Stimulated activated CD8-positive, alpha-beta memory T cell treated with anti-CD3 and anti-CD28 coated beads, Interleukin-2, amount 100 ng/mL, for 48 hours (primary cell): Measurements from ENCODE around the gene SDK1.
"Not testable (repeated sequence)": the region's sequence is repeated elsewhere in the genome, so short reads cannot be mapped to it uniquely, and the experiment has no call there.

Experiments used
- DNase-seq, 2 donors: peaks; one replicate each; pipeline ENCODE4 v3.0.0-alpha.2; 2020; ENCODE audit warnings: low read depth in 2 of 2

The SDK1 gene

DNA sequence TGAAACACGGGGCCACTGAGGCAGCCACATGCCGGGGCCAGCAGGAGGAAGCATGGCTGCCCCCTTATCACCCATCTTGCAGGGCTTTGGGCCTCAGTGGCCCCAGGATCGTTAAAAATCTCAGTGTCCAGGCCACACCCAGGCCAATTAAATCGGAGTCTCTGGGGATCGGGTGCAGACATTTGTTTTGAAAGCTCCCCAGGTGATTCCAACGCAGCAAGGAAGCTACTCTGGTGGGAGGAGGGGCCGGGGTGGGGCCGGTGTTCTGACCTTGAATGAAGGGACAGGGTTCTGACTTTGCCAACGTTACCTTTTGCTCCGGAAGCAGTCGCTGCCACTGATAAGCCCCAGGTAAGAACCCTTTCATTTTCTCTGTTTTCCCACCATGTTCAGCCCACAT lies 968.7 kb downstream of the SDK1 start:
- no peak for DNase-seq

DNA sequence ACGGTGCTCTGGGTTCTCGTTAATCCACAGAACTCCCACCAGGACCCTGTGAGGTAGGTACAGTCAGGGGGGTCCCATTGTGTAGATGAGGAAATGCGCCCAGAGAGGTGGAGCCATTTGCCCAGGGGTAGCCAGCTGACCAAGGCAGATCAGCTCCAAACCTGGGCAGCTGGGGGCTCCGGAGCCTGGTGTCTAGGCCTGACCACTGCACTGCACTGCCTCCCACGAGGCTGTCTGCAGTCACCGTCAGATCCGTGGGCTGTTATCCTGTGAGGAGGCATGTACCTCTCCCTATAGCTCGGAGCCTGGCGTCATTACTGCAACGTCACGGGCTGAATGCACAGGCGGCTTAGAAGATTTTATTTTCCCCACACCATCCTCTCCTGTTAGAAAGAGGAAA lies 969.2 kb downstream of the SDK1 start:
- no peak for DNase-seq

DNA sequence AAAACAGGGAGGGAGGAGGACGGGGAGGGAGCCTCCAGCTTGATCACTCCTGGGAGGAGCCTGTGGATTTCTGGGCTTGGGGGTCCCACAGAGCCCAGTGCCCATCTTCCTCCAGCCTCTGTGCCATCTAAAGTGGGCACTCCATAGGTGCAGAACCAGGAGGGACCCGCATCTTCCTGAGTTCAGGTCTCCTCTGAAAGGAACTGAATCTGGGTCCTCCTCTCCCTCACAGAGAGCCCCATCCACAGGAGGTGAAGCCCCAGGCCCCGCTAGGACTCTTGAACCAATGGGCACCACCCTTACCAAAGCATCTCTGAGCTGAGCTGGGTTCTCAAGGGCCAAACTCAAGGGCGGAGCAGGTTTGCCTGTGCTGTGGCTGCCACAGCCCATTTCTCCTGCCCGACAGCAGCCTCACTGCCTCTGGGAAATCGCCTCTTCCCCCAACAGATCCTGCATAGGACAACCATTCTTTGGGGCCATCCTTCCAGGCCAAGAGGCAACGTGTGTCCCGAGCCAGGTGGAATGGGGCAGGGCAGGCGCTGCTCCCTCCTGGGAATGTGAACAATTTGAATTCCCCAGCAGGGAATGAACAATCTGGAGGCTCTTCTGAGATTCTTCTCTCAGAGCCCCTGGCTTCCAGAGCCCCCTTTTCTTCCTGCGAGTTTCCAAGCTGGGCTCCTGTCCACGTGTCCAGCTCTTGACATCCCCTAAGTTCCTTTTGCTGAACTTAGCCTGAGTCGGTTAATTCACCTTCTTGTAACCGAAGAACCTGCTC lies 970.1 kb downstream of the SDK1 start:
- no peak for DNase-seq

DNA sequence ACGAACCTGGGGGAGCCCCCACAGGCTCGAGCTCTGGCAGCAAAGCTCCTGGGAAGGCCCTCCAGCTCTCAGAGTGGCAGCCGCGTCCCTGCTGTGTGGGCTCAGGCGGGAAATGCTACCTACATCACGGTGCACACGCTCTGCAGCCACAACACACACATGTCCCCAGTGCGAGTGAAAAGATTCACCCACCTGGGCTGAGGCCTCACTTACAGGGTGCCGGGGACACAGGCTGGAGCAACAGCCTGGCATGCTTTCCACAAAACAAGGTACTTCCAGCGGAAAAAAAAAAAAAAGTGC lies 970.6 kb downstream of the SDK1 start:
- no peak for DNase-seq

DNA sequence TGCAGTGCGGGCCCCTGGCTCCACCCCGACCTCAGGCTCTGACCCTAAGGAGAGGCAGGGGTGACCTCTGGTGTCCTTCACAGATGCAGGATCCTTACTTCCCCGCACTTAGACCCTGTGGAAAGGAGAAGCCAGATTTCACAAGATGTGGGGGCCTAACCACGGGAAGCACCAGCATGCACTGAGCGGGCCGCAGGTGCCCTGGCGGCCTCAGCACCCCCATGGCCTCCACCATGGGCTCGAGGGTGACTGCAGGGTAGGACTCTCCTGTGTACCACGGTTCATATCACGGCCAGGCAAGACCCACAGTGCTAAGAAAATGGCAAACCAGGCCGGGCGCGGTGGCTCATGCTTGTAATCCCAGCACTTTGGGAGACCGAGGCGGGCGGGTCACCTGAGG lies 971.1 kb downstream of the SDK1 start:
- no peak for DNase-seq

DNA sequence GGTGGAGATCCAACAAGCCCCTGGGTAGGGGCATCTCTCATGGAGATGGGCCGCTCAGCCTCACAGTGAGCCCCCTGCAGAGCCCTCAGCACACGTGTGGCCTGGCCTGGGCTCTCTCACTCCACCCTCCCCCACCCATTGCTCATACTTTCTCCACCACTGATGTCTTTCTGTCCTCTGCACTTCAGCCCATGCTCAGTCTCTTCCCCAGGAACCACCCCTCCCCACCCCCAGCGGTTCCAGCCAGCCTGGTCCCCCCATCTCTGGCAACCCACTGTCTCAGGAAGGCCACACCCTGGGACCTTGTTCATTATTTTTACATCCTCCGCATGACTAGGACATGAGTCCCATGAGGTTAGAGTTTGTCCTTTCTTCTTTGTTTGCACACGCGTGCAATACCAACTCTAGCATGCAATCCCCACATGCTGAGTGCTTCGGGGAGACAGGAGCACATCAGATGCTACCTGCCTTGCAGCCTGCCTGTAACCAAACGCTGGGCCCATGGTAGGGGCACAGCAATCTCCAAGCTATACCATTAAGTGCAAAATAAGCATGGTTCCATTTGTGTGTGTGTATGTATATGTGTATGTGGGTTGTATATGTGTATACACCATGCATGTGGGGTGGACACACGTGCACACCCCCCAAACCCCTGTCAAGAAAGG lies 972.6 kb downstream of the SDK1 start:
- no peak for DNase-seq

DNA sequence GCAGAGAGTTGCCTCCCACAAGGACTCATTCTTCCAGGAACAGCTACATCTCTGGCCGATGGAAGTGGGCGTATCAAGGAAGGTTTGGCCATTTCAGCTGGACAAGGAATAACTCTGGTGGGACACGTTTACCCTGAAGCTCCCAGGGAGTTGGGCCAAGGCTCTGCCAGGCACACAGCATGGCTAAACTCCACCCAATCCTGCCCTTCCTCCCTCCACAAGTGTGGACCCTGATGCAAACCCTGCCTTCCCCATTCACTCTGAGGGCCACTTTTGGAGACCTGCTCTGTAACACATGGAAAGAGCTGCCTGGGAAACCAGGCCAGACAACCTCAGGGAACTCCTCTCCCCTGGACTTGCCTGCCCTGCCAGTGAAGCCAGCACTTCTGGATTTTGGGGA lies 973.2 kb downstream of the SDK1 start:
- DNase-seq, result no peak

DNA sequence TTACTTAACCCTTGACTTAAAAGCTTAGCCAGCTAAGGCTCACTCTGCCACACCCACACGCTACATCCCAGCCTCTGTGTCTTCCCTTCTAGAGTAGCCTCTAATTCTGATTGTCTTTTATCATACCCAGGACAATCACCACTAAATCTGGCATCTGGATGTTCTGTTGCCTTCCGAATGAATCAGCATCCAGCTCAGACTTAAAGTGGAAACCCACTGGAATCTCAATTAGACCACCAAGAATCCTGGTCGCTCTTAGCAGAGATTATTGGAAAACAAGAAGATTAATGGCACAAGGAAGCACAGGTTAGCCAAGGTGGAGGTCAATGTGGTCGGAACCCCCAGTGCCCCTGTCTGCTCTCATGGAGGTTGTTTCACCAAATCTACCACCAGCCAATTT lies 976.9 kb downstream of the SDK1 start:
- DNase-seq, result no peak

DNA sequence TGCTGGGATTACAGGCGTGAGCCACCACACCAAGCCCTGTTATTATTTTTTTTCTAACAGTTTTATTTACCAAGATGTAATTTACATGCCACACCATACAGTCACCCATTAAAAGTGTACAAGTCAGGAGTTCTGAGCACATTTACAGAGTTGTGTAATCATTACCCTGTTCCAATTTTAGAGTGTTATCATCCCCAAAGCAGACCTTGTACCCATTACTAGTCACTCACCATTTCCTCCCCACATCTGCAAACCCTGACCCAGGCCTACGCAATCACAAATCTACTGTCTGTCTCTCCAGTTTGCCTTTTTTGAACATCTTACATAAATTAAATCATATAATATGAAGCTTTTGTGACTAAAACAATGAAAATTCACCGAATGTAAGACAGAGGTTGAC lies 978.2 kb downstream of the SDK1 start:
- no peak for DNase-seq

DNA sequence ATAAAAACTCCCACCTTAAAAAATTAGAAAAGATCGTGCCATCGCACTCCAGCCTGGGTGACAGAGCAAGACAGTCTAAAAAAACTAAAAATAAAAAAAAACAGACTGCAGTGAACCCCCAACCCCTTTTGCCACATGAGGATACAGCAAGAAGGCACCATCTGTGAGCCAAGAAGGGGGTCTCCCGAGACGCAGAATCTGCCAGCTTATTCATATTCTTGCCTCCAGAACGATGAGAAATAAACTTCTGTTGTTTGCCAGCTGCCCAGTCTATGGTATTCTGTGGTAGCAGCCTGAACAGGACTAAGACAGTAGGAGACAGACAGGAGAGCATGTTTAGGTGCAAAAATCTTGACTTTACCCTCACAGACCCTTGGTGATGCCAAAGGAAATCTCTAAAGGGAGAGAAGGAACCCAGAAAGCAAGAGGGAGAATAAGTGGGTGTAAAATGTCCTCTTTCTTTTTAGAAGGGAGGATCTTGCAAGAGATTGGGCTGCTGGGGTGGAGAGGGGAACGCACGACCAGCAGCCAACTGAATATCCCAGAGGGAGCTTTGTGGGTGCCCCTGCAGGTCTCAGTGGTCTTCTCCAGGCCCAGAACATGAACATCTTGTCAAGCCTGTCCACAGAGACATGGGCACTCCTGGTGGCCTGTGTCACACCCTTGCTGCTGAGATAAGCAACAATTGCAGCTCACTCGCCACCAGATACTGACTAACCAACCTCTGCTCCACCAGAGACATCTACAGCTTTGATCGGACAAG lies 980.4 kb downstream of the SDK1 start:
- no peak for DNase-seq

DNA sequence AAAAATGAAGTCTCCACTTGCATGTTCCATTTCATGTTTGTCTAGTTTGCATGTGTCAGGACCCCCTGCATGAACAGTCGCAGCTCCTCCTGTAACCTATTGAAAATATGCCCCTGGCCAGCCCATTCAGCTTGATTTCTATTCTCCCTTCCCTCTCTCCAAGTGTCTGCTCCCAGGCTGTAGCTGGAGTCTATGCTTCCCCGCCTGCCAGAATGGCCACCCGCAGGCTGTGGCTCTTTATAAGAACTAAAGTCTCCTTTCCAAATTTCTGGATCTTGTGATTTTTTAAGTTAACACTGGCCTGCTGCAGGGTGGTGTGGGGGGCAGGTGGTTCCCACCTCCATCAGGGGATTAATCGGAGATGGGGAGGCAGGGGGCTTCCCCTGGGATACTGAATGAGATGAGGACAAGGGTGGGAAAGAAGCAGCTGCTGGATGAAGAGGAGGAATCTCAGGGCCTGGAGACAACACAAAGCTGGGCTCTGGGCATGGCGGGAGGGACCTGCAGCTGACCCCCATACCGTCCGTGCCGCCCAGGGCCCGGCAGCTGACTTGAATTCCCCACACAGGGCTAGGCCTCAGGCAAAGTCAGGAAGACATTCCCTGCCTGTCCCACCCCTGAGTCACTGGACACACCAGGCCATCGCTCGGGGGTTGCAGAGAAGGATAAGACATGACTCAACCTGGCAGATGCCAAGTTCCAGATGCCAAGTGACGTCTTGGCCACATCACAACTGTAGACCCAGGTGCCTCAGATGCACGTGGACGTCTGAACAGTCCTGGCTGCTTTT lies 981.6 kb downstream of the SDK1 start:
- no peak for DNase-seq

DNA sequence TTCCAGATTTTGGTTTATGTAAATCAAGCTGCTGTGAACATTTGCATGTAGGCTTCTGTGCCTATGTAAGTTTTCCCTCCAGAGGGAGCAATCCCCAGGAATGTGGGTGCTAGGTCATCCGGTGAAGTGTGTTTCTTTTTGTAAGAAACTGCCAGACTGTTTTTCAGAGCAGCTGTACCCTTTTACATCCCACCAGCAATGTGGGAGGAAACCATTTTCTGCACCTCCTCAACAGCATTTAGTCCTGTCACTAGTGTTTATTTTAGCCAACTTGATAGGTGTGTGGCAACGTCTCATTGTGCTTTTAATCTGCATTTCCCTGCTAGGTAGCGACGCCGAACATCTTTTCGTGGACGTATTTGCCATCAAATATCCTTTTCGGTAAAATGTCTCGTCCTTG lies 985.3 kb downstream of the SDK1 start:
- DNase-seq, result no peak

DNA sequence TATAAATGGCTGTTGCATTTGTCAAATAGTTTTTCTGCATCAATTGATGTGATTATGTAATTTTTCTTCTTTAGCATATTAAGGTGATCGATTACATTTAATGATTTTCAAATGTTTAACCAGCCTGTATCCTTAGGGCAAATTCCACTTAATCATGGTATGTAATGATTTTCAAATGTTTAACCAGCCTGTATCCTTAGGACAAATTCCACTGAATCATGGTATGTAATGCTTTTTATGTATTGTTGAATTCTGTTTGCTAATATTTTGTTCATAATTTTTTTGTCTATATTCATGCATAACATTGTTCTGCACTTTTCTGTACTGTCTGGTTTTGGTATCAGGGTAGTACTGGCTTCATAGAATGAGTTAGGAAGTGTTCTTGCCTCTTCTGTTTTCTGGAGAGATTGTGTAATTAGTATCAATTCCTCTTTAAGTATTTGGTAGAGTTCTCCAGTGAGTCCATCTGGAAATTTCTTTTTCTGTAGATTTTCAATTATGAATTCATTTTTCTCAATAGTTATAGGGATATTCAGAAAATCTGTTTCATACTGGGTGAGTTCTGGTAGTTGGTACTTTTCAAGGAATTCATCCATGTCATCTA lies 987.8 kb downstream of the SDK1 start:
- no peak for DNase-seq

DNA sequence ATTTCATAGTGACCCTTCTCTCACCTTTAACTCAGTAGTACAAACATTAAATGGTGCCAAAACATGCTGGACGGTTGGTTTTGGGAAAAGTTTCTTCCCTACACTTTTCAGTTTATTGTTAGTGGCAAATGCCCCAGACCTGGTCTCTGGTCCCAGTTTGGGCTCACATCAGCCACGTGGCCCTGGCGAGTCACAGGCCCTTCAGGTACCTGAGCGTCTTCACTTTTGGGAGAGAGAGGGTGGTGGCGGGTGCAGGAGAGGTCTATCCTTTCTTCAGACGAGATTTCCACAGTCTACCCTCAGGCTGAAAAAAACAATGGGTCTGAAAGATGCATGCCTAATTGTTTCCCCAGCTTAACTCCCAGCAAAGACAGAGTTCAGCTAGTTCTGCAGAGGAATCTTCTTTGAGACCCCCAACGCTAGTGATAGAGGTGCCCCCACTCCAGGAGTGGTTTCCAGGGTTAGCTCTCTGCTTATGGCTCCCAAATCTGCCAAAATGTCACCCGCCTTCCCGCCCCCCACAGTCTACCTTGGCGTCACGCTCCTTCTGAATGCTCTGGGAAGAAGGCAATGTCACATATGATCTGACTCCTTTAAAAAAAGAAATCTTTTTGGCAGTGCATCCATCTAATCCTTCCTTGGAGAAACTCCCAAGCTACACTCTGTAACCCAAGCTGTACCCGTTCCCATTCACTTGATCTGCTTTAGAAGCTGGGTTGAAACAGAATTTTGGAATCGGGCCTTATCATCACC lies 996.3 kb downstream of the SDK1 start:
- no peak for DNase-seq

DNA sequence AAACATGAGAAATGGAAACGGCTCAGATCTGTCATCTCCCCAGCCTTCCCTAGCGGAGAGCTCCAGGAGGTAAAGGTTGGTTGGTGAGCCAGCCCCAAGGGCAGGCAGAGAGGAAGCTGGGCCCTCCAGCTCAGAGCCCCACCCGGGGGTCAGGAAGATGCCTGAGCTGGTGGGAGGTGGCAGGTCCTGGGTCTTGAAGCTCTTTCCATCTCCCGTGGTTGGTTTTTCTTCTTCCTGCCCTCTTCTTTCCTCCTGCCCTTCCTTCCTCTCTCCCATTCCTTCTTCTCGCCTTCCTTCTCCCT lies 996.8 kb downstream of the SDK1 start:
- no peak for DNase-seq

DNA sequence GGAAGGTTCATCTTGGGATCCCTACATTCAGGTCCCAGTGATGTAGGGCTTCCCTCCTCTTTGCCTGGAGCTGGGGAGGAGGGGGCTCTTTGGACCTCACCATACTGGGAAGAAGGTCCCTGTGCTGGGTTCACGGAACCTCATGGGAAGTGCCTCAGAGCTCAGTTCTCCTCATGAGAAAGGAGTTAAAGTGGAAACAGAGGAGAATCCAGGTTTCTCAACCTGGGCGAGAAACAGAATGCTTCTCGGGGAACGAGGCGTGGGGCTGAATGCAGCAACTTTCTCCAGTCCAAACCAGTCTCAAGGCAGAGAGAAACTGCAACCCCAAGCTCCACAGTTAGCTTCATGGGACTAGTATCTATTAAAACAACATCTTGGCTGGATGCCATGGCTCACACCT lies 998.4 kb downstream of the SDK1 start:
- no peak for DNase-seq

DNA sequence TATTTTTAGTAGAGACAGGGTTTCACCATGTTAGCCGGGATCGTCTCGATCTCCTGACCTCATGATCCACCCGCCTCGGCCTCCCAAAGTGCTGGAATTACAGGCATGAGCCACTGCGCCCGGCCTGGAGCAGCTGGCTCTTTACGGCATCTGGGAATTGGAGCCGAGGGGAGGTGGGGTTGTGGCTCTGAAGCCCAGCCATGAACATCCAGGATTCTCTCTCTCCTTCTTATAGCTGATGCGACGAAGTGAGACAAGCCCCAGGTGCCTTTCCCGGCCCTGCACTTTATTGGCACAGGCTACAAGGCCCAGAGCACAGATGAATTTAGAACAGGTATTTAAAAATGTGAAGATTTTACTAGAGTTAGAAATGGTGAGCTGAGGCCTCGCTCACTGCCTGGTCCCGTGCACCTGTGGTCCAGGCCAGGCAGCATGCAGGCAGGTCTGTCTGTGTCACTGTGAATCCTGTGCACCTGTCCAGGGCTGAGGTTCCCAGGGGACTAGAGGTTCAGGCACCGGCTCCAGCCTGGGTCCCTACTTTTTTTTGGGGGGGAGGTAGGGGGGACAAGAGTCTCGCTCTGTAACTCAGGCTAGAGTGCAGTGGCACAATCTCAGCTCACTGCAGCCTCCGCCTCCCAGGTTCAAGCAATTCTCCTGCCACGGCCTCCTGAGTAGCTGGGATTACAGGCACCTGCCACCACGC lies 1001.3 kb downstream of the SDK1 start:
- no peak for DNase-seq

DNA sequence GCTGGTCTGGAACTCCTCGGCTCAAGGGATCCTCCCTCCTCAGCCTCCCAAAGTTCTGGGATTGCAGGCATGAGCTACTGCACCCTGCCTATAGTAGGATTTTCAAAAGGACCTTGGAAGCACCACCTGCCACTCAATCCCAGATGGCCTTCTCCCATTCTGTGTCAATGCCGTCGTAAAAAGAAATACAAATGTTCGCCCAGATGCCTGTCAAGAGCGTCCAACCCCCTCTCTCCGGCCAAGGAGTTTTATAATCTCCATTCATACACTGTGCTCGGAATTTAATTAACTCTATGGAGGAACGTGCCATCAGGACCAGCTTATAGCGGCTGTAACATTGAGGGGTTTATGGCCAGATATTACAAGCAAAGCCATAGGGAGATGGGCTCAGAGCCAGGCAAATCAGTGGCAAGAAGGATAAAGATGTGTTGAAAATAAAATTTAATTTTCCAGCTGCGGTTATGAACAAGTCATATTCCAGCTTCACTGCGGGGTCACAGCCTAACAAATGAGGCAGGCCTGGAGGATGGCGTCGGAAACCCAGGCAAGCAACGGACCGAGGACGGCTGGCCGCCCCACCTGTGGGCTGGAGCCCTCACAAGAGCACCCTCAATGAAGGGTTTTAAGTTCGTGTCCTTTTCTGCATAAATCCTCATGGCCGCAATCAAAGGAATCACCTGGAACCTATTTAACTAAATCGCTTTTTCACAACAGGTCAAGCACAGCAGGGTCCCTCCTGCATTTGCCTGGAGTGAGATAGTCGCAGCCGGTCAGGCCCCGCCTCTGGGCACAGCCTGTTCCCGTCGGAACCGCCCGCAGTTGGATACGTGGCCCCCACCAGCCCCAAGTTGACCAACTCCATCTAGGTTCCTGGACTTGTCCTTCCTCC lies 1006.5 kb downstream of the SDK1 start:
- DNase-seq, result no peak

DNA sequence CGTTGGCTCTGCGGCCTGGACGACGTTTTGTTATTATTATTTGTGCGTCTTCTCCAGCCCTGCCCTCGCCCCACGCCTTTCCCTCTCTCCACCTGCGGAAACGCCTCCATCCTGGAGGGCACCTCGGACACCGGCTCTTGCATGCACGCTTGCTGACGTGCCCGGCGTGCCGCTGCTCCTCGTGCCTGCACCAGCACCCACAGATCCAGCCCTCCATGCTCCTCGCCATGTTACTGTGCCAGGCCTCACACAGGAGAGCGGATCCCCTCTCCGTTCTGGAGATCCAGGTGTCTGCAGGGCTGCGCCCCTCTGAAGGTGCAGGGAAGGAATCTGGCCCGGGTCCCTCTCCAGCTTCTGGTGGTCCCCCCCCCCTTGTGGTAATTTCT lies 1007.1 kb downstream of the SDK1 start:
- no peak for DNase-seq

DNA sequence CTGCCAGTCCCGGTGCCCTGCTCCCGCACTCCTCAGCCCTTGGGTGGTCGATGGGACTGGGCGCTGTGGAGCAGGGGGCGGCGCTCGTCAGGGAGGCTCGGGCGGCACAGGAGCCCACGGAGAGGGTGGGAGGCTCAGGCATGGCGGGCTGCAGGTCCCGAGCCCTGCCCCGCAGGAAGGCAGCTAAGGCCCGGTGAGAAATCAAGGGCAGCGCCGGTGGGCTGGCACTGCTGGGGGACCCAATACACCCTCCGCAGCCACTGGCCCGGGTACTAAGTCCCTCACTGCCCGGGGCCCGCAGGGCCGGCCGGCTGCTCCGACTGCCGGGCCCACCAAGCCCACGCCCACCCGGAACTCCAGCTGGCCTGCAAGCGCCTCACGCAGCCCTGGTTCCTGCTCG lies 1012.9 kb downstream of the SDK1 start:
- DNase-seq, result not testable (repeated sequence)
